ENCODE measurements around the gene CREBZF. TPM values are rescaled to one million over a fixed set of nuclear protein-coding genes. Genes with fewer than 3 reads are reported as not detected.
A peak's percentile ranks its signal among the peaks of the same experiment; 100 is the strongest.

Gene CREBZF
- total RNA-seq, 1 experiment from 2014 or later = 50.2 TPM

DNA sequence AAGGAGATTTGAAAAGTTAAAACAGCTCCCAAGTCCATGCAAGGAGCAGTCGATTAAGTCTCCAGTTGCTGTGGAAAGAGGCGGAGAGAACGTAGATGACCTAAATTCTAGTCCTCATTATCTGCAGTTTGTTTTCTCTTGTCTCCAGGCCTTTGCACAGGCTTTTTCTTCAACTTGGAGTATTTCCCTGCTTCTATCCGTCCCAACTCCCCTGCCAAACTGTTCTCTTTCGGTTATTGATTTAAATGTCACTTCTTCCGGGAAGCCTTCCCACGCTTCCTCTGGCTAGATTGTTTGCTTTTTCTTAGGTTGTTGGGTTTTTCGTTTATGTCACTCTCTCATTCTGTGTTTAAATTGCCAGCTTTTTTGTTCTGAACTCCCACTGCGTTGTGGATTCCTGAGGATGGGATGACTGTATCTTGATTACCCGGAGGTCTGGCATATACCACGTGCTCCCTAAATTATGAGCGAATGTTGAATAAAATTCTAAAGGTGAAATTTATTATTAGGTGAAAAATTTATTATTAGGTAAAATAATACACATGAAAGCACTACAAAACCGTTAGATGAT, 36.1 kb downstream of the CREBZF start:
- peak overlapping the region; percentile 90 to 98 (median 94) for H3K27ac Mint-ChIP-seq
- Histone ChIP-seq H2BK12ac (ENCODE audit: insufficient read length, low read depth, low read length) (no peak overlapping the region), H3K9me3 (ENCODE audit: control insufficient read depth, low read depth, low read length) (no peaks in the 10 kb centered on the region), H3K4me2 (ENCODE audit: insufficient read depth, insufficient read length, low read length) (peak overlapping the region; percentile 94), H3T11ph (ENCODE audit: low read length) (no peak overlapping the region), H3K14ac (ENCODE audit: insufficient read depth, low read length) (no peak overlapping the region), H2BK20ac (ENCODE audit: low read depth, low read length, poor library complexity, severe bottlenecking) (no peak overlapping the region), H2BK15ac (ENCODE audit: low read depth, low read length) (no peak overlapping the region), H3K18ac (ENCODE audit: insufficient read length, low read depth, low read length) (peak overlapping the region; percentile 18), H3K23me2 (ENCODE audit: insufficient read length, low read depth, low read length, poor library complexity, severe bottlenecking) (peaks cover 6% of the 10 kb centered on the region), H3K79me1 (ENCODE audit: insufficient read depth, low read depth, low read length, poor library complexity, severe bottlenecking) (no peaks in the 10 kb centered on the region), H2AK5ac (ENCODE audit: insufficient read length, low read length) (no peak overlapping the region), H3K9ac (ENCODE audit: extremely low read depth, insufficient read length, low read length) (peak overlapping the region; percentile 93), H4K8ac (replicated peaks; ENCODE audit: insufficient read length, low read depth, low read length) (no peak overlapping the region), H3K27me3 (ENCODE audit: insufficient read depth, low read length) (no peaks in the 10 kb centered on the region), H3K27ac (ENCODE audit: insufficient read length, low read depth, low read length) (peak overlapping the region; percentile 15), H2AFZ (ENCODE audit: low read length) (peak overlapping the region; percentile 7), H3K4me1 (ENCODE audit: insufficient read depth, low read length) (no peaks in the 10 kb centered on the region), H3K23ac (ENCODE audit: insufficient read length, low read depth, low read length) (no peak overlapping the region), H4K20me1 (ENCODE audit: control insufficient read depth, insufficient read depth, insufficient read length) (no peaks in the 10 kb centered on the region), H3K56ac (ENCODE audit: insufficient read length, low read depth, low read length) (peak overlapping the region; percentile 93), H3K4ac (ENCODE audit: low read depth, low read length) (no peak overlapping the region), H2BK120ac (ENCODE audit: low read depth, low read length, poor library complexity, severe bottlenecking) (no peak overlapping the region), H4K5ac (ENCODE audit: insufficient read length, low read depth, low read length) (peak overlapping the region; percentile 91), H3K79me2 (ENCODE audit: insufficient read depth, low read length) (peaks cover 21% of the 10 kb centered on the region; the same call in 1 of the 2 replicates), H4K91ac (ENCODE audit: insufficient read length, low read depth, low read length) (no peak overlapping the region), H2BK5ac (ENCODE audit: insufficient read length, low read length) (peak overlapping the region; percentile 30)
- no peak for DNase-seq
- H3K27me3 Mint-ChIP-seq (ENCODE audit: low read depth) = no peaks in the 10 kb centered on the region
- peaks cover 13 to 27% (median 17%) of the 10 kb centered on the region in 3 experiments for H3K36me3 Mint-ChIP-seq (ENCODE audit: insufficient read depth in 1 of 3, low read depth in 3 of 3)
- peak overlapping the region; percentile 91 to 97 for H3K4me3 Mint-ChIP-seq
- TF ChIP-seq CTCF (conservative IDR thresholded peaks at IDR 0.05) = no peak
- H3K9me3 Mint-ChIP-seq = no peaks in the 10 kb centered on the region
- WGBS (ENCODE audit: extremely low coverage, insufficient read length, low lambda C conversion rate) = no CpG with 5 or more reads among the region's 13 CpGs
- peaks cover 25 to 28% of the 10 kb centered on the region in 2 experiments for H3K4me1 Mint-ChIP-seq

Measured in H9 (cell line).